GM08714 (cell line): Measurements from ENCODE around the gene RAD9A.
A peak's percentile ranks its signal among the peaks of the same experiment; 100 is the strongest.

Experiments
- H3K4me3 ChIP-seq: fragments of 200-500 bp; sonication (Bioruptor generic); 2 replicates; pipeline ENCODE4 v1.5.1; 2014; ENCODE audit warnings: mild to moderate bottlenecking, low read length, inconsistent platforms
- ZNF274 ChIP-seq: IDR thresholded peaks from 2 replicates; pipeline ENCODE4 v1.6.1; 2012; ENCODE audit warnings: mild to moderate bottlenecking, low read depth, low read length

The RAD9A gene

GRCh38 chr11:67435727-67436458 is 44.1 kb downstream of the RAD9A start:
- TF ChIP-seq ZNF274 = no peak
- H3K4me3 ChIP-seq = peak overlapping the region; percentile 85; the same call in 1 of the 2 replicates

GRCh38 chr11:67436459-67437081 is 44.8 kb downstream of the RAD9A start:
- H3K4me3 ChIP-seq = peak overlapping the region; percentile 85

DNA sequence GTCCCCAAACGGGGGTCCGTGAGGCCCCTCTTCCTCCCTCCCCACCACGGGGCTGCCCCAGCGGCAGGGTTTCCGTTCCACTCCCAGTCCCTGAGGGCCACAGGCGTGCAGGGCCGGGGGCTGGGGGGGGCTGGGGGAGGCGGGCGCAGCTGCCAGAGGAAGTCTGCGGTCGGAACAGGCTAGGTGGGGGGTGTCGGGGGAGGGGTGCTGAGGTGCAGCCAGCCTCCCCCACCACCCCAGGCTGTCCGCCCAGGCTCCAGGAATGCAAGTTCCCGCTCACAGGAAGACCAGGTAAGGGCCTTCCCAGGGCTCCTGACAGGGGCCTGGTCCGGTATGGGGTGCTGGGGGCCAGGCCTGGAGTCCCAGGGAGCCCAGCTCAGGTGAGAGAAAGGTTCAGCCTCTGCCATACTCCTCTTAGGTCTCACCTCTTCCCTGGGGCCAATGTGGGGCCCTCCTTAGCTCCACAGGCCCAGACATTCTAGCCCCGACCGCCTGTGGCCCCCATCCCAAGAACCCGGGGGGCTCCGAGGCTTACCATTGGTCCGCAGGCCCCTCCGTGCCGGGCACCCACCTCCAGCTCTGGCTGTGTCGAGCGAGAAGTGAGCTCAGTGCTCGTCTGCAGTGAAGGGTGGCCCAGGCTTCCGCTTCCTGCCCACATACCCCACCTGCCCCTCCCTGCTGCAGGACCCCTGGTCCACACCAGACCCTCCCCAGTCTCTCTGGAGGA is 45.5 kb downstream of the RAD9A start, which contains the start of gene PTPRCAP:
Gene PTPRCAP (minus strand): TSS at position 601 of the 727 bp plus-strand sequence. CDS start 63 bp downstream, at position 538.
- no peak for TF ChIP-seq ZNF274
- peak within 1 kb of the TSS; percentile 85 for H3K4me3 ChIP-seq

More at GRCh38 chr11:67436459-67437081, 44.8 kb downstream of the RAD9A start:
- no peak for TF ChIP-seq ZNF274

GRCh38 chr11:67437809-67438157 is 46.0 kb downstream of the RAD9A start:
- no peak for TF ChIP-seq ZNF274
- H3K4me3 ChIP-seq = peak overlapping the region; percentile 85; the same call in 1 of the 2 replicates

GRCh38 chr11:67438158-67438902 is 46.5 kb downstream of the RAD9A start:
- TF ChIP-seq ZNF274 = no peak
- peak overlapping the region; percentile 85; the same call in 1 of the 2 replicates for H3K4me3 ChIP-seq

DNA sequence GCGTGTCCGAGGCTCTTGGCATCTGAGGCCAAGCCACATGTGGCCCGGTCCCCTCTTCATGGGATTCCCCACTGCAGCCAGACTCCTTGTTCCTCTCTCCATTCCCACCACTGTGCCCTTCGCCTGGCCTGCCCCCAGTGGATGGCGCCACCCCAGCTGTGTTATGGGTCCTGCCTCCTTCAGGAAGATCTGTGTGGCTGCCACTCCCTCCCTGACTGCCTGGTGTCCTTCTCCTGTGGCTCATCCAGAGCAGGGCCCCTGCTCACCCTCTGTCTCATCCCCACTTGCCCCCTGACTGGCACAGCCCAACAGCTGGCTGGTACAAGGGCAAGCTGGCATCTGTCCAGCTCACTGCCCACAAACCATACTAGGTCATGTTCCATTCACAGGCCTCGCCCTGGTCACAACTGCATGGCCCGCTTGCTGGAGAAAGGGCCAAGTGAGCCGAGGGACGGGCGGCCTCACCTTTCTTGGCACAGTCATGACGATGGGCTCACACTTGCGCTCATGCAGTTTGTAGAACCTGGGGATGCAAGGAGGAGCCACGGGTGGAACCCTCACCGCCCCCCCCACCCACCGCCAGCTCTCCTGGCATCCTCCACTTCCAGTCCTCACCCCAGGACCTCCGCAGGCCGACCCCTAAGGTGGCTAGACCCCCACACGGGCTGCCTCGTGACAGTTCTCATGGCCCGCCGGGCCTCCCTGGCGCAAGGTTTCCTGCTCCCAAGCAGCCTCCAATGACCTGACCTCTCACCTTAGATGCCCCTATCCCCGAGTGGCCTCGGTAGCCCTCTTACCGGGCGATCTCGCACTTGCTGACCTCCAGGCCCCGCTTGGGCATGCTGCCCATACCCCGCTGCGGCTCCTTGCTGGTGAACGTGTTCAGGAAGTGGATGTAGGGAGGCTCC is 47.8 kb downstream of the RAD9A start:
- TF ChIP-seq ZNF274 = no peak
- no peak overlapping the region for H3K4me3 ChIP-seq

- TF ChIP-seq ZNF274 = no peak
- H3K4me3 ChIP-seq = no peak overlapping the region
Measured at GRCh38 chr11:67440229-67441097, 48.7 kb downstream of the RAD9A start.

DNA sequence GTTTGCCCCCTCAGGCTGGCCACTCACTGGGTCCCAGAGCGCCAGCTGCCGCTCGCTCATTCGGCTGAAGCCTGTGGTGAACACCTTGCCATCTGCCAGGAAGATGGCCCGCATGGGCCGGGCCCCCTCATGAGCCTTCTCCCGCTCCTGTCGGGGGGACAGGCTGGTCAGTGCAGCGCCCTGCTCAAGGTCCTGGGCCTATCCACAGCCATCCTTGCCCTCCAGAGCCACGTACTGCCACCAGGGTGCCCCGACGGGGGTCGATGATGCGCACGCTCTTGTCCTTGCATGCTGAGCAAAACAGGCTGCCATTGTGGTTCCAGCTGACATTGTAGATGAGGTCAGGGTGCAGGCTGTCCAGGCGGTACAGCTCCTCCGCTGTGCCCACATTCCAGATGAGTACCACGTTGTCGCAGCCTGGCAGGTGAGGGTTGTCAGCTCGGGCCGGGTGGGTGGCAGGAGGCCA is 49.3 kb downstream of the RAD9A start:
- TF ChIP-seq ZNF274 = no peak
- no peak overlapping the region for H3K4me3 ChIP-seq

GRCh38 chr11:67441731-67442351 is 50.1 kb downstream of the RAD9A start:
- TF ChIP-seq ZNF274 = no peak
- H3K4me3 ChIP-seq = no peak overlapping the region

DNA sequence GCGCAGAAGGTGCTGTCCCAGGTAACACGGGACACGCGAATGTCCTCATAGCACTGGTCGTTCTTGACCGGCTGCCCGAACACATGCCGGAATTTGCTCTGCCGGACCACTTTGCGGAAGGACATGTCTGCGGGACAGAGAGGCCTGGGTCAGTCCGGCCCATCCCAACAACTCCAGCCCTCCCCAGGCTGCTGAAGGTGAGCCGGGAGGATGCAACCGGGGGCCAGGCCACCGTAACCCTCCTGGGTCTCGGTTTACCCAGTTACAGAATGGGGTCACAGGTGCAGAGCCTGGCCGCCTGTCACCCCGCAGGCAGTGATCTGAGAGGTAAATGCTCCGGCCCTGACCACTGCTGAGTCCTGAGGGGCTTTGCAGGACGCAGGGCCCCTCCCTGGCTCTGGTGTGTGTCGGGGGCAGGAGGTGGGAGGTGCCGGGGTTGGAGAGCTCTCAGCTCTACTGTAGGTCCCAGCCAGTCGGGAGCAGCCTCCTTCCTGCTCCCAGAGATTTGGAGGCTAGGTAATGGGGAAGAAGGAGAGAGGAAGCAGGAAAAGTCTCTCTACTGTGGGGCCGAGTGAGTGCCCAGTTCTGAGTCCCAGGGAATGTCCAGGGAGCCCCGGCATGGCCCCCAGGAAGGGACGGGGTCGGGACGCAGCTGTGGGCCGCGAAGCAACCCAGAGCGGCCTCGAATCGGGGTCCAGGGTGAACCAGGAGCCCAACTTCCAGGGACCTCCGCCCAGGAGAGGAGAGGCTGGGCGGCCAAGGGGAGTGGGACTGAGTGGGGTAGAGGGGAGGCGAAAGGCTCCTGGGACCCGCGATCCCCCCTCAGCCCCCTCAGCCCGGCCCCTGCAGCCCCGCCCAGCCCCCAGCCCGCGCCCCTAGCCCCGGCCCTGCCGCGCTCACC is 51.0 kb downstream of the RAD9A start:
- no peak for TF ChIP-seq ZNF274
- H3K4me3 ChIP-seq = no peak overlapping the region; the same call in 1 of the 2 replicates

GRCh38 chr11:67445515-67445914 is 53.7 kb downstream of the RAD9A start:
- no peak for TF ChIP-seq ZNF274
- no peak overlapping the region for H3K4me3 ChIP-seq
